ENCODE data around the gene CDC25C.
"Not testable (repeated sequence)": the region's sequence is repeated elsewhere in the genome, so short reads cannot be mapped to it uniquely, and the experiment has no call there.

The CDC25C gene

GRCh38 chr5:138344887-138345622 lies 13.5 kb upstream of the CDC25C start:
- no peak for DNase-seq

DNA sequence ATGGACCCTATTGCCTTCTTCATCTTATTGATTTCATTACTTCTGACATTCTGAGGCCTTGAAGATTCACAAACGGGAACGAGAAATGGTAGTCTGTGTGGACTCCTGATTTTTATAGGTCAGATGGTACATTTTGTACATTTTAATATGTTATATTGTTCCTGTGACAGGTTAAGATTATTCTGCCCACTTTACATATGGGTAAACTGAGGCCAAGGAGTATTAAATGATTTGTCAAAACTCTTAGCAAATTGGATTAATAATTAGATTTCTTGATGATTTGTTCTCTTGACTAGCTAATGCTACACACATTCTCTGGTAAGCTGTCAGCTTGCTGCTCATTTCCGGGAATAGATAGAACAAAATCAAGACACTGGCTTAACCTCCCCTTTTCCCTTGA lies 8.4 kb upstream of the CDC25C start:
- DNase-seq, result no peak

GRCh38 chr5:138339464-138339863 lies 7.9 kb upstream of the CDC25C start:
- DNase-seq, result no peak

DNA sequence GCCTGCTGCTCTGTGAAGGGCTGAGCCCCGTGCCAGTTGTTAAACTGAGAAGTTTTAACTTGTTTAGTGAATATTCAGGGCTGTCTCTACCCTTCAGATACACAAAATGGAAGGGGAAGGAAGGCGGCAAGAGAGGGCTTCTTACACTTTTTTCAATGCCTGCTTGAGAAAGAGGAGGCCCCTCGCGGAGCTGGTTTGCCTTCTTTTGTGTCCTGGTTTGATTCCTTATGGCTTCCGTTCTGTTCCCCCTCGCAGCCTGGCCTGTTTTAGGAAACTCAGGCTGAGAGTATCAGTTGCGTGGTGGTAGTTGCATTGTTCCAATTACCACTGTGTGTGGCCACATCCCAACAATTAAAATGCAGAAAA lies 7.5 kb upstream of the CDC25C start:
- peak; percentile 6 for DNase-seq

DNA sequence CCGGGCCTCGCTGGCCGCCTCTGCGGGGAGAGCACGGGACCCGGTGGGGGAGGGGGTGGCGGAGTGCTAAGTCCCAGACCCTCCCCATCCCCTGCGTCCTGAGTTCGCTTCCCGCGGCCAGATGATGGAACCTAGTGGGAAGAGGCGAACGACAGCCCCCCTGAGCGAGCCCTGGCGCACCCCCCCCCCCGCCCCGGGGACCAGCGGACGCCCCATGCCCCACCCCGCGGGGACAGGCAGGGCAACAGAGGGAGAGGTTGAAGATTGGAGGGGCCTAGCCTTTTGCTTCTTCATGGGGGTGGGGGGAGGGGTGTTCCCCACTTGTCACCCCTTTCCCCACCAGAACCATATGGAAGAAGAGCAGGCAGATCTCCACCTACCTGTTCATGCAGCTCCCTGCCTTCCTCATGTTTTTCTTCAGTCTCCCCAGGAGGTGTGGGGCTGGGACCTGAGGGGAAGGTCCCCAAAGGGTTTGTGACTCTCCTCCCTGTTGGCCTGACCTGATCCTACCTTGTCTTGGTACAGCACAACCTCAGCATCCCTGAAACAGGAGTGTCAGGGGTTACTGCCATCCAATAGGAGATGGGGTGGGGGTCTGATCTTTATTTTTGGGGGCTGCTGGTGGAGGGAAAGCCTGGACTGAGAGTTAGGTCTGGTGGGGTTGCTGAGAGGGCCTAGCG lies 6.9 kb upstream of the CDC25C start:
- DNase-seq, result peak; percentile 4

GRCh38 chr5:138337685-138338410 lies 6.2 kb upstream of the CDC25C start, which contains the start of gene FAM53C:
Gene FAM53C (plus strand): TSS chr5:138338266. CDS start chr5:138341336, 3,070 bp downstream.
- peak; percentile 93 for DNase-seq

DNA sequence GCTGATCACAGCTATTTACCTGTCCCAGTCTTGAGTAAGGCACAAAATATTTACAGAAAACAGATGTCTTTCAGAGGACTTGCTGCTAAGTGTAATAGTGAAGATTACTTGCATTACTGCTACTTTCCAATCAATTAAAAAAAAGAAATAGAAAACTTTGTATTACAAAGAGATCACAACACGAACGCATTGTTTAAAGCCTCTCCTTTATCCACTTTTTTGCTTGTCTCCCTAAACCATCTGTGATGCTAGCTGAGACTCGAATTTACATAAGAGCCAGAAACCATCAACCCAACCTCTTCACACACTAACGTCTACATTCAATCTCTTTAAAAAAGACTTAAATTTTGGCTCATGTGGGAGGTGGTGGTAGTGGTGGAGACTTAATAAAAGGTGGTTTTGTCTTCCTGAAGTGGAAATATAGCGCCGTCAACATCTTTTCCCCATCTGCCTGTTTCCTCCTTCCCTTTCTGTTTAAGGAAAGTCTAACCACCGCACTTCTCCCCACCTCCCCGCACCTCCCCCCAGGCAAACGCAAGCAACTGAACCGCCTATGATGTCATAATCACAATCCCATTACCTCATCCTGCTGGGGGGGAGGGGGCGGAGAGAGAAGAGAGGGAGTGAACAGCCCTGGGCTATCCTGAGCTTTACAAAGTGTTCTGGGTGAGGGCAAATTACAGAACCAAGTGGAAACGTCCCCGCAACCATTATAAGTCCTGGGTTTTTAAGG lies 5.5 kb upstream of the CDC25C start:
- no peak for DNase-seq

GRCh38 chr5:138334867-138335447 lies 3.4 kb upstream of the CDC25C start:
- peak; percentile 10 for DNase-seq

- DNase-seq, result no peak
Observed at GRCh38 chr5:138330813-138331448, 673 bp downstream of the CDC25C start.

- DNase-seq, result not testable (repeated sequence)
Observed at GRCh38 chr5:138318211-138318610, 13.4 kb downstream of the CDC25C start.

DNA sequence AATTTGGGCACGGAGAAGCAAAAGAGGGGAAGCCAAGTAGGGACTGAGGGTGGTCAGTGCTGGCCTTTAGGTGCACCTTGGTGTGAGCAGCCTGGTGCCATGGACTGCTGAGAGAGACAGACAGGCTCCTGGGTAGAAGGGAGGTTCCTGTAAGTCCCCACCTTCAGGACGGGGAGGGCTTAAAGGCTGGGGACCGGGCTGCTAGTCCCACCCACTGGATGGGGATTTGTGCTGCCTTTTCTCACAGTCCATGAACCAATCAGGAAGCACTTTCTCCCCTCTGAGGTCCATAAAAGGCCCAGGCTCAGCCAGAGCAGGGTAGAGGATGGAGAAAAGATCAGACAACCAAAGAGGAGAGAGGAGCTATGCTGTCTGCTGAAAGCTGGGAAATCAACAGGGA lies 15.2 kb downstream of the CDC25C start:
- no peak for DNase-seq

DNA sequence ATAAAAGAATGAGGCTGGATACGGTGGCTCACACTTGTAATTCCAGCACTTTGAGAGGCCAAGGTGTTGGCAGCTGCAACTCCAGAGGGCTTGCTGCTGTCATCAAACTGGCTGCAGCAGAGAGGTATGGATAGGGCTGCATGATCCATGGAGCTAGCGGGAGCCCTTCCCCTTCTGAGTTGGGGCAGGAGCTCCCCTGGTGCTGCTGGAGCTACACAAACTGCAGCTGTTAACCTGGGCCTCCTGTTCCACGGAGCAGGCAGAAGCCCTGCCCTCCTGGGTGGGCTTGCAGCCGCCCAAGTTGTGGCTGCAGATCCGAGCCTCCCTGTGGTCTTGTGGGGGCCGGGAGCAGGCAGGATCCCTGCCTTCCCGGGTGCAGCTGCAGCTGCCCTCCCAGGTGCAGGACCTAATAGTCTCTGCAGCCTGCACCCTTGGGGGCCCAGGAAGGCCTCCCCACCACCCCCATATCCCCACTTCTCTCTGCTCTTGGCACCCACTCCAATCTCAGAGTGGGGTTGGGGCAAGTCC lies 15.8 kb downstream of the CDC25C start:
- DNase-seq, result no peak

DNA sequence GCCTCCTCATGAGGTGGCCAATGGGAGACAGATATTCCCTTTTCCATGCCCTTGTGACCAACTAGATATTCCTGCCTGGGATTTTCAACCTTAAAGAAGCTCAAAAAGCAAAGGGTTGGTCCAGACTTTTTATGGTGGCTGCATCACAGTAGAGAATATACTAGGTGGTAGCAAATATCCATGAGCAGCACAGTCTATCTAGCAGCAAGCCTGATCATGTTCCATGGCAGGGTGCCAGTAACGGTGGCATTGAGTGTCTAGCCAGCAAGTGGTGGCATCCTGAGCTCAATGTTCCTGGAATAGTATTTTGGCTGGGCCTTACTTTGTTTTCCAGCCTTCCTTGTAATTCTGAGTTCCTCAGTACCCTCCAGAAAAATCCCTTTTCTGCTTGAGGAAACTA lies 25.8 kb downstream of the CDC25C start:
- DNase-seq, result no peak

- no peak for DNase-seq
Observed at GRCh38 chr5:138303372-138303771, 28.2 kb downstream of the CDC25C start.

DNA sequence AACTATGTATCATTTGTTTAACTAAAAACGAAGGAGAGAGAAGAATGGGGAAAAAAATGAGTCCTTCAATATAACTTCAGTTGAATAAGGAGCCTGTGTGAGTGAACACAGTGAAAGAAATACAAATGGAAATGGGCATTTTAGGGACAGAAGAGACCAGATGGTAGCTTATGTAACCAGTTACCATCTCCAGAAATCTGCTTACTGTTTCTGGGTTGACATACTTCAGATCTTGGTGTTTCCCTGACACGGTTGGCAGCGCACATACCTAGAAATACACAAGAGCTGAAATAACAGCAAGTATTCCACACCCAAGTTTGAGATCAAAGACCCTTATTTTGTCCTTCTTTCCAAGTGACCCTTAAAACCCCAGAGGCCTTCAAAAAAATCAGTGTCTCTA lies 42.3 kb downstream of the CDC25C start:
- no peak for DNase-seq

DNA sequence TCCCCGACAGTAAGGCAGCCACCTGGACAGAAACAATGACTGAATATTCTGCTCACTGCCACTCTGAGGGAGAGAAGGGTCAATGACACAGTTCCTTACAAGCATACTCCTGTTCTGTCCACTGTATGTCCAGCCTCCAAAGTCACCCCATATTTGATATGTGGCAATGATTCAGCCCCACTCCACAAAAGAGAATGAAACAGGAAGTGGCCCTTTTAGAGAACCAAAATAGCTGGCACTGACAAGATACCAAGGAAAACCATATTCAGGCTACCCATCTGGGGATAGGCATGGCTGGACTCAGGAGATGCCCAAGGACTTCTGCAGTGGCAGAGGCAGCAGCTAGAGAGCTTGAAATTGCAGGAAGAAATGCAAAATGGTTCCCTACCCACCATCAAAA lies 44.4 kb downstream of the CDC25C start:
- no peak for DNase-seq

GRCh38 chr5:138282920-138283742 lies 48.5 kb downstream of the CDC25C start:
- peak; percentile 14 for DNase-seq

DNA sequence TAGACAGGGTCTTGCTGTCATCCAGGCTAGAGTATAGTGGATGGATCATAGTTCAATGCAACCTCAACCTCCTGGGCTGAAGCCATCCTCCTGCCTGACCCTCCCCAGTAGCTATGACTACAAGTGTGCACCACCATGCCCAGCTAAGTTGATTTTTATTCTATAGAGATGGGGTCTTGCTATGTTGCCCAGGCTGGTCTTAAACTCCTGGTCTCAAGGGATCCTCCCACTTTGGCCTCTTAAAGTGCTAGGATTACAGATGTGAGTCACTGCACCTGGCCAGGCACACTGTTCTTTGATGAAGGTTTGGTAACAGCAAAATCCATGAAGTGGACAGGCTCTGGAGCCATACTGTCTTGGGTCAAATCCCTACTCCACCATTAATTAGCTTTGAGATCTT lies 50.7 kb downstream of the CDC25C start:
- no peak for DNase-seq

- no peak for DNase-seq
Observed at GRCh38 chr5:138276402-138277054, 55.1 kb downstream of the CDC25C start.

GRCh38 chr5:138275895-138276294 lies 55.7 kb downstream of the CDC25C start:
- no peak for DNase-seq

DNA sequence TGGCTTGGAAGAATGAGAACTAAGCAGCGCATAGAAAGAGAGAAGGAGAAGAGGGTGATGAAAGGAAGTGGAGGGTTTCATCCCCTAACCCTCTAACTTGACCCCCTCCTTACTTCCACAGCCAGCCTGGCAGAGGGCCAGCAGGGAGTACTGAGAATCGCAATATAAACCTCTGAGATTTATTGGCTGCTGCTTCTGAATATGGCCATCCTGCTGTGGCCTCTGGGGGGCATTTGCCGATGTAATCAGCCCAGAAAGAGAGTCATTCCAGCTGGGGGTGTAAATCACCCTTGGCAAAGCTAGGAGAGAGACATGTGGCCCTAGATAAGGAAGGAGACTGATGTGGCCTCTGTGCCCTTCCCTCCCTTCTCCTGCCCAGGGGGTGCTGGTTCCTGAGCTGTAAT lies 56.2 kb downstream of the CDC25C start:
- DNase-seq, result no peak
